Natural killer cell (primary cell): ENCODE measurements around the gene TESMIN. TPM values are rescaled to one million over a fixed set of nuclear protein-coding genes. Genes with fewer than 3 reads are reported as not detected.

Experiments
- ATAC-seq, 3 donors: fragments of 150-1000 bp in 2 of 3; fragments of 200-7000 bp in 1 of 3; cut with Tn5 transposase; 1 replicate in 1 of 3; 2 replicates in 2 of 3; pipeline ENCODE4 v1.10.0; 2021; ENCODE audit warnings: mild to moderate bottlenecking in 2 of 3, moderate library complexity in 2 of 3
- DNase-seq, 2 donors: peaks; one replicate each; pipeline versions ENCODE4 v3.0.0 to v3.0.0-alpha.2; 2013 to 2021; ENCODE audit warnings: mixed read lengths in 1 of 2
- H3K27ac ChIP-seq: one replicate; pipeline ENCODE4 v1.5.1; 2013; ENCODE audit warnings: mild to moderate bottlenecking, low read length
- H3K27me3 ChIP-seq: one replicate; pipeline ENCODE4 v1.6.1; 2013; ENCODE audit warnings: low read length; ENCODE audit not compliant: control insufficient read depth, insufficient read depth
- H3K36me3 ChIP-seq: one replicate; pipeline ENCODE4 v1.6.1; 2013; ENCODE audit warnings: low read length; ENCODE audit not compliant: control insufficient read depth, insufficient read depth
- H3K4me1 ChIP-seq: one replicate; pipeline ENCODE4 v1.6.1; 2013; ENCODE audit warnings: low read length; ENCODE audit not compliant: control insufficient read depth, insufficient read depth
- H3K4me3 ChIP-seq: one replicate; pipeline ENCODE4 v1.5.1; 2013; ENCODE audit warnings: low read length
- H3K9me3 ChIP-seq: one replicate; pipeline ENCODE4 v1.6.1; 2013; ENCODE audit warnings: low read length; ENCODE audit not compliant: control insufficient read depth, insufficient read depth
- H3K27ac Mint-ChIP-seq, 2 donors: one replicate each; pipeline ENCODE4 v1.8.0; 2022; ENCODE audit warnings: mild to moderate bottlenecking in 2 of 2, mixed read lengths in 2 of 2, moderate library complexity in 1 of 2
- H3K27me3 Mint-ChIP-seq, 2 donors: one replicate each; pipeline ENCODE4 v1.8.0; 2022; ENCODE audit warnings: low read depth in 2 of 2, mixed read lengths in 2 of 2
- H3K36me3 Mint-ChIP-seq: one replicate; pipeline ENCODE4 v1.8.0; 2022; ENCODE audit warnings: mixed read lengths
- H3K4me1 Mint-ChIP-seq, 2 donors: one replicate each; pipeline ENCODE4 v1.8.0; 2022; ENCODE audit warnings: mixed read lengths in 2 of 2
- H3K4me3 Mint-ChIP-seq: one replicate; pipeline ENCODE4 v1.8.0; 2022; ENCODE audit warnings: mild to moderate bottlenecking, moderate library complexity, mixed read lengths
- H3K9me3 Mint-ChIP-seq, 2 donors: one replicate each; pipeline ENCODE4 v1.8.0; 2022; ENCODE audit warnings: mixed read lengths in 2 of 2
- CTCF ChIP-seq: fragments of 200-600 bp; IDR thresholded peaks from one replicate; pipeline ENCODE4 v1.8.0; 2022; ENCODE audit warnings: antibody characterized with exemption
- WGBS: methylation state at CpG from one replicate; pipeline ENCODE4 v1.1.7; 2013; ENCODE audit warnings: missing lambda C conversion rate; ENCODE audit not compliant: insufficient coverage; 5-methylcytosine and 5-hydroxymethylcytosine counted together
- intact Hi-C: fragments of 100-400 bp; cut with micrococcal nuclease; formaldehyde crosslinking; loops from one replicate; pipeline ENCODE4 v1.14.2; 2022
- total RNA-seq, 4 donors: library from RNA; stranded (reverse); fragments of 120-200 nt in 1 of 4; gene quantifications; one replicate each; pipeline versions ENCODE4 v1.2.3 to v1.2.4, GENCODE V29; 2013 to 2022

TESMIN gene
- total RNA-seq, 3 donors from 2014 or later (not counting 1 experiment from before 2014, with no cell fraction given), result 1.1 to 3.9 (median 1.1) TPM

GRCh38 chr11:68741463-68741862 is 9.9 kb downstream of the TESMIN start:
- TF ChIP-seq CTCF, result no peak
- H3K9me3 Mint-ChIP-seq, result no peaks in the 10 kb centered on the region
- Histone ChIP-seq H3K27me3 (no peaks in the 10 kb centered on the region), H3K36me3 (no peaks in the 10 kb centered on the region), H3K9me3 (no peaks in the 10 kb centered on the region), H3K27ac (no peak overlapping the region), H3K4me1 (no peaks in the 10 kb centered on the region), H3K4me3 (no peak overlapping the region)
- no peak overlapping the region for H3K27ac Mint-ChIP-seq
- intact Hi-C loops, result no loop called here
- no peaks in the 10 kb centered on the region for H3K36me3 Mint-ChIP-seq
- H3K4me3 Mint-ChIP-seq, result no peak overlapping the region
- H3K27me3 Mint-ChIP-seq, result no peaks in the 10 kb centered on the region
- no peaks in the 10 kb centered on the region for H3K4me1 Mint-ChIP-seq
- WGBS, result 95% methylated on average over 6 of the region's 7 CpGs
- ATAC-seq (no peak), DNase-seq (no peak)

GRCh38 chr11:68735646-68736045 is 15.7 kb downstream of the TESMIN start:
- H3K4me1 ChIP-seq, result no peaks in the 10 kb centered on the region
- H3K27ac Mint-ChIP-seq, result no peak overlapping the region
- TF ChIP-seq CTCF, result no peak
- peak in 1 of 3 donors; percentile 43 for ATAC-seq
- no peak for DNase-seq
- H3K36me3 ChIP-seq, result no peaks in the 10 kb centered on the region
- H3K27me3 ChIP-seq, result no peaks in the 10 kb centered on the region
- 94% methylated on average over 6 of the region's 6 CpGs for WGBS
- H3K4me3 Mint-ChIP-seq, result no peak overlapping the region
- no peak overlapping the region for H3K27ac ChIP-seq
- no peak overlapping the region for H3K4me3 ChIP-seq
- no peaks in the 10 kb centered on the region for H3K4me1 Mint-ChIP-seq
- intact Hi-C loops, result no loop called here
- H3K9me3 Mint-ChIP-seq, result no peaks in the 10 kb centered on the region
- H3K9me3 ChIP-seq, result no peaks in the 10 kb centered on the region
- H3K27me3 Mint-ChIP-seq, result peaks cover 0 to 3% of the 10 kb centered on the region in 2 donors
- no peaks in the 10 kb centered on the region for H3K36me3 Mint-ChIP-seq

- Histone ChIP-seq H3K36me3 (no peaks in the 10 kb centered on the region), H3K27ac (no peak overlapping the region), H3K4me1 (no peaks in the 10 kb centered on the region), H3K9me3 (no peaks in the 10 kb centered on the region), H3K27me3 (no peaks in the 10 kb centered on the region), H3K4me3 (no peak overlapping the region)
- Mint-ChIP-seq H3K36me3 (no peaks in the 10 kb centered on the region), H3K9me3 (no peaks in the 10 kb centered on the region), H3K4me3 (no peak overlapping the region), H3K27ac (no peak overlapping the region), H3K27me3 (peaks cover 0 to 3% of the 10 kb centered on the region in 2 donors), H3K4me1 (no peaks in the 10 kb centered on the region)
- intact Hi-C loops, result no loop called here
- ATAC-seq, result no peak
- DNase-seq, result no peak
- no peak for TF ChIP-seq CTCF
- WGBS, result 72% methylated on average over 6 of the region's 6 CpGs
These were observed 16.2 kb downstream of the TESMIN start for GRCh38 chr11:68735125-68735524.

- TF ChIP-seq CTCF, result no peak
- DNase-seq (no peak), ATAC-seq (no peak)
- no peak overlapping the region for H3K27ac ChIP-seq
- intact Hi-C loops, result no loop called here
- H3K27me3 ChIP-seq, result no peaks in the 10 kb centered on the region
- Mint-ChIP-seq H3K36me3 (no peaks in the 10 kb centered on the region), H3K4me1 (no peaks in the 10 kb centered on the region), H3K27me3 (peaks cover 0 to 3% of the 10 kb centered on the region in 2 donors), H3K9me3 (no peaks in the 10 kb centered on the region), H3K27ac (no peak overlapping the region), H3K4me3 (no peak overlapping the region)
- WGBS, result 95% methylated on average over 6 of the region's 7 CpGs
- H3K4me1 ChIP-seq, result no peaks in the 10 kb centered on the region
- H3K9me3 ChIP-seq, result no peaks in the 10 kb centered on the region
- H3K36me3 ChIP-seq, result no peaks in the 10 kb centered on the region
- no peak overlapping the region for H3K4me3 ChIP-seq
These were observed 17.2 kb downstream of the TESMIN start for GRCh38 chr11:68734111-68734510.
